Right renal cortex interstitium (tissue), 3 donors: ENCODE measurements around the gene ASMT. TPM values are rescaled to one million over a fixed set of nuclear protein-coding genes. Genes with fewer than 3 reads are reported as not detected.
A peak's percentile ranks its signal among the peaks of the same experiment; 100 is the strongest.
"Not testable (repeated sequence)": the region's sequence is repeated elsewhere in the genome, so short reads cannot be mapped to it uniquely, and the experiment has no call there.

Source experiments
- DNase-seq, 3 donors: peaks; one replicate each; pipeline ENCODE4 v3.0.0-alpha.2; 2013; ENCODE audit warnings: low read depth in 3 of 3, low spot score in 2 of 3
- polyA plus RNA-seq, 3 donors: library from polyadenylated mRNA; unstranded; fragments of 120-200 nt; gene quantifications; one replicate each; pipeline ENCODE4 v1.2.1, GENCODE V29; 2013; ENCODE audit not compliant: insufficient read length in 3 of 3

ASMT gene
- polyA plus RNA-seq, result under 1 TPM in 1 of 3 donors, not detected in 2; 0.11 TPM

GRCh38 chrX:1614927-1615326 is at the start of gene ASMT:
ASMT (plus strand) TSS chrX:1615059; CDS start chrX:1615200, 141 bp downstream.
- no peak for DNase-seq

- DNase-seq, result not testable (repeated sequence)
Measured at GRCh38 chrX:1574181-1574580, 40.7 kb upstream of the ASMT start.

GRCh38 chrX:1576201-1576992 is 38.5 kb upstream of the ASMT start:
- no peak for DNase-seq

- DNase-seq, result no peak
Measured at GRCh38 chrX:1577845-1578244, 37.0 kb upstream of the ASMT start.

GRCh38 chrX:1578511-1579173 is 36.2 kb upstream of the ASMT start:
- DNase-seq, result no peak

GRCh38 chrX:1581132-1581531 is 33.7 kb upstream of the ASMT start:
- no peak for DNase-seq

GRCh38 chrX:1582686-1583437 is 32.0 kb upstream of the ASMT start:
- DNase-seq, result no peak

GRCh38 chrX:1584237-1585011 is 30.4 kb upstream of the ASMT start:
- no peak for DNase-seq

GRCh38 chrX:1587161-1587560 is 27.7 kb upstream of the ASMT start:
- no peak for DNase-seq

GRCh38 chrX:1589356-1590130 is 25.3 kb upstream of the ASMT start:
- no peak for DNase-seq

GRCh38 chrX:1591102-1591862 is 23.6 kb upstream of the ASMT start, which contains the start of gene AKAP17A:
AKAP17A (plus strand) TSS chrX:1591604; CDS start chrX:1593463, 1,859 bp downstream.
- peak; percentile 86 to 88 (median 87) for DNase-seq

- no peak for DNase-seq
Measured at GRCh38 chrX:1591863-1592469, 22.9 kb upstream of the ASMT start.

- DNase-seq, result no peak
Measured at GRCh38 chrX:1592470-1593142, 22.3 kb upstream of the ASMT start.

GRCh38 chrX:1593286-1594271 is 21.3 kb upstream of the ASMT start:
- no peak for DNase-seq

- no peak for DNase-seq
Measured at GRCh38 chrX:1595711-1596060, 19.2 kb upstream of the ASMT start.

- DNase-seq, result no peak
Measured at GRCh38 chrX:1596676-1597344, 18.0 kb upstream of the ASMT start.
